IMR-90 (cell line): Measurements from ENCODE around the gene ANTXR1. TPM values are rescaled to one million over a fixed set of nuclear protein-coding genes. Genes with fewer than 3 reads are reported as not detected.

Experiments
- ATAC-seq: fragments of 200-7000 bp; cut with Tn5 transposase; 2 replicates; pipeline ENCODE4 v1.9.1; 2020; ENCODE audit warnings: low read depth, mild to moderate bottlenecking, moderate library complexity
- BruUV-seq: library from RNA; stranded (reverse); fragments of 400-500 nt; replicated peaks from 2 replicates; lab custom pipeline; 2021; lab: Mats Ljungman, UMichigan
- CTCF ChIA-PET: fragments of 300-600 bp; formaldehyde crosslinking; extraction: SDS; loops from one replicate; lab custom pipeline; 2021; ENCODE audit warnings: antibody characterized with exemption; lab: Yijun Ruan, JAX
- POLR2A ChIA-PET: fragments of 300-600 bp; sonication (Branson Sonifier 250); formaldehyde crosslinking; loops from one replicate; lab custom pipeline; 2022; ENCODE audit warnings: antibody characterized with exemption; ENCODE audit not compliant: unreplicated experiment; lab: Charles Lee
- DNase-seq: peaks from one replicate; pipeline ENCODE4 v3.0.0; 2013
- H2AFZ ChIP-seq: replicated peaks from 2 replicates; pipeline ENCODE3; 2013; ENCODE audit warnings: low read length, mild to moderate bottlenecking; ENCODE audit not compliant: poor library complexity
- H2AK5ac ChIP-seq: 2 replicates; pipeline ENCODE4 v1.6.1; 2013; ENCODE audit warnings: low read depth, low read length, inconsistent platforms
- H2AK9ac ChIP-seq: replicated peaks from 2 replicates; pipeline ENCODE3; 2013; ENCODE audit warnings: mild to moderate bottlenecking, low read depth, low read length, moderate library complexity; ENCODE audit not compliant: poor library complexity
- H2BK120ac ChIP-seq: 2 replicates; pipeline ENCODE4 v1.6.1; 2013; ENCODE audit warnings: low read depth, low read length, inconsistent platforms
- H2BK15ac ChIP-seq: 3 replicates; pipeline ENCODE4 v1.6.1; 2013; ENCODE audit warnings: low read depth, low read length, inconsistent platforms
- H2BK20ac ChIP-seq: 2 replicates; pipeline ENCODE4 v1.6.1; 2013; ENCODE audit warnings: low read depth, mild to moderate bottlenecking, inconsistent platforms, low read length, moderate library complexity
- H2BK5ac ChIP-seq: 2 replicates; pipeline ENCODE4 v1.6.1; 2013; ENCODE audit warnings: mild to moderate bottlenecking, low read depth, low read length, inconsistent platforms; ENCODE audit not compliant: poor library complexity, severe bottlenecking
- H3K14ac ChIP-seq: replicated peaks from 2 replicates; pipeline ENCODE4 v1.6.1; 2013; ENCODE audit warnings: low read depth, low read length, inconsistent platforms
- H3K18ac ChIP-seq: 2 replicates; pipeline ENCODE4 v1.6.1; 2013; ENCODE audit warnings: low read depth, low read length, control low read depth
- H3K23ac ChIP-seq: 2 replicates; pipeline ENCODE4 v1.6.1; 2013; ENCODE audit warnings: low read depth, low read length, inconsistent platforms
- H3K27ac ChIP-seq: 2 replicates; pipeline ENCODE4 v1.5.1; 2013; ENCODE audit warnings: mild to moderate bottlenecking, control low read depth, low read length; ENCODE audit not compliant: insufficient read depth
- H3K27me3 ChIP-seq: 2 replicates; pipeline ENCODE4 v1.6.1; 2013; ENCODE audit warnings: low read length; ENCODE audit not compliant: control insufficient read depth, insufficient read depth
- H3K36me3 ChIP-seq: 2 replicates; pipeline ENCODE4 v1.6.1; 2013; ENCODE audit warnings: low read length, mixed read lengths; ENCODE audit not compliant: control insufficient read depth, insufficient read depth
- H3K4ac ChIP-seq: 2 replicates; pipeline ENCODE4 v1.6.1; 2013; ENCODE audit warnings: low read depth, low read length, inconsistent platforms
- H3K4me1 ChIP-seq: 2 replicates; pipeline ENCODE4 v1.6.1; 2013; ENCODE audit warnings: low read length, mixed read lengths; ENCODE audit not compliant: control insufficient read depth, insufficient read depth
- H3K4me2 ChIP-seq: 2 replicates; pipeline ENCODE4 v1.6.1; 2013; ENCODE audit warnings: low read depth, mild to moderate bottlenecking, control low read depth, low read length, moderate library complexity
- H3K4me3 ChIP-seq: 2 replicates; pipeline ENCODE4 v1.5.1; 2013; ENCODE audit warnings: low read depth, mild to moderate bottlenecking, control low read depth, low read length, moderate library complexity; ENCODE audit not compliant: insufficient read depth
- H3K56ac ChIP-seq: 2 replicates; pipeline ENCODE4 v1.6.1; 2013; ENCODE audit warnings: low read length, inconsistent platforms; ENCODE audit not compliant: insufficient read depth; ENCODE audit errors: extremely low read depth
- H3K79me1 ChIP-seq, 2 experiments: 2 replicates each; pipeline ENCODE4 v1.6.1; 2013; ENCODE audit warnings: low read length in 2 of 2, inconsistent platforms in 1 of 2, low read depth in 1 of 2
- H3K9ac ChIP-seq: 2 replicates; pipeline ENCODE4 v1.6.1; 2013; ENCODE audit warnings: low read depth, low read length, control low read depth
- H3K9me1 ChIP-seq: 2 replicates; pipeline ENCODE4 v1.6.1; 2013; ENCODE audit warnings: low read length, inconsistent platforms; ENCODE audit not compliant: insufficient read depth
- H3K9me3 ChIP-seq: 2 replicates; pipeline ENCODE4 v1.6.1; 2013; ENCODE audit warnings: low read length; ENCODE audit not compliant: control insufficient read depth, insufficient read depth
- H4K20me1 ChIP-seq: 2 replicates; pipeline ENCODE4 v1.6.1; 2013; ENCODE audit warnings: low read length, inconsistent platforms; ENCODE audit not compliant: insufficient read depth
- H4K5ac ChIP-seq: 2 replicates; pipeline ENCODE4 v1.6.1; 2013; ENCODE audit warnings: mild to moderate bottlenecking, low read depth, low read length, control low read depth
- H4K8ac ChIP-seq, 2 experiments: 2 replicates each; pipeline ENCODE4 v1.6.1; 2013; ENCODE audit warnings: low read depth in 2 of 2, low read length in 2 of 2, control low read depth in 1 of 2, inconsistent platforms in 1 of 2
- H4K91ac ChIP-seq: 2 replicates; pipeline ENCODE4 v1.6.1; 2013; ENCODE audit warnings: low read depth, low read length, inconsistent platforms; ENCODE audit not compliant: insufficient read depth
- BHLHE40 ChIP-seq: fragments of 150-350 bp; IDR thresholded peaks from 2 replicates; pipeline ENCODE4 v1.6.1; 2016; ENCODE audit warnings: mild to moderate bottlenecking, low read depth, low read length
- CEBPB ChIP-seq: IDR thresholded peaks from 2 replicates; pipeline ENCODE4 v1.6.1; 2012; ENCODE audit warnings: low read depth, low read length, improper control_type of control experiment
- CHD1 ChIP-seq: IDR thresholded peaks from 2 replicates; pipeline ENCODE4 v1.6.1; 2012; ENCODE audit warnings: low read depth, low read length, improper control_type of control experiment
- FOS ChIP-seq: fragments of 150-350 bp; IDR thresholded peaks from 2 replicates; pipeline ENCODE4 v1.6.1; 2016; ENCODE audit warnings: low read depth, low read length
- MAFK ChIP-seq: IDR thresholded peaks from 2 replicates; pipeline ENCODE4 v1.6.1; 2012; ENCODE audit warnings: low read depth, low read length, improper control_type of control experiment
- NFE2L2 ChIP-seq: fragments of 150-350 bp; IDR thresholded peaks from 2 replicates; pipeline ENCODE4 v1.6.1; 2016; ENCODE audit warnings: low read depth, mild to moderate bottlenecking, low read length
- RFX5 ChIP-seq: IDR thresholded peaks from 2 replicates; pipeline ENCODE4 v1.8.0; 2012; ENCODE audit warnings: low read depth, mild to moderate bottlenecking, low read length, moderate library complexity
- whole genome bisulfite sequencing, 2 experiments: methylation state at CpG; one replicate each; pipeline versions ENCODE4 v1.1.5 to v1.1.7; 2013; ENCODE audit warnings: missing lambda C conversion rate in 2 of 2; ENCODE audit not compliant: insufficient read length in 1 of 2; ENCODE audit errors: extremely low coverage in 2 of 2; 5-methylcytosine and 5-hydroxymethylcytosine counted together
- dilution Hi-C: fragments of 300-500 bp; cut with HindIII; formaldehyde crosslinking; loops from one replicate; pipeline ENCODE4 v1.14.3; 2018; ENCODE audit warnings: low sequenced_read_pairs; ENCODE audit not compliant: unreplicated experiment
- in situ Hi-C: fragments of 300-500 bp; cut with MboI; formaldehyde crosslinking; loops from 3 replicates; pipeline ENCODE4 v1.14.3; 2019; ENCODE audit warnings: low sequenced_read_pairs, inconsistent platforms, mixed read lengths
- intact Hi-C: fragments of 100-400 bp; cut with micrococcal nuclease; formaldehyde crosslinking; loops from 2 replicates; pipeline ENCODE4 v1.10.0; 2022
- polyA plus RNA-seq, 3 experiments: library from polyadenylated mRNA; depleted of rRNA; stranded (reverse); fragments of >200 nt; gene quantifications; 2 replicates each; pipeline ENCODE4 v1.2.3, GENCODE V29; 2012; ENCODE audit warnings: low replicate concordance in 1 of 3
- total RNA-seq: library from RNA; depleted of rRNA; stranded (reverse); fragments of >200 nt; gene quantifications from 2 replicates; pipeline ENCODE4 v1.2.3, GENCODE V29; 2012
- TF ChIP-seq, protein P1 (sequence below): conservative IDR thresholded peaks from 2 replicates; pipeline ENCODE4 v1.5.1; 2012; ENCODE audit warnings: mild to moderate bottlenecking, low read depth, low read length, improper control_type of control experiment

ANTXR1 gene
- total and polyA plus RNA-seq, 2 of the 4 experiments (the other 2 are of a cell fraction): 27.2 to 36.9 TPM

DNA sequence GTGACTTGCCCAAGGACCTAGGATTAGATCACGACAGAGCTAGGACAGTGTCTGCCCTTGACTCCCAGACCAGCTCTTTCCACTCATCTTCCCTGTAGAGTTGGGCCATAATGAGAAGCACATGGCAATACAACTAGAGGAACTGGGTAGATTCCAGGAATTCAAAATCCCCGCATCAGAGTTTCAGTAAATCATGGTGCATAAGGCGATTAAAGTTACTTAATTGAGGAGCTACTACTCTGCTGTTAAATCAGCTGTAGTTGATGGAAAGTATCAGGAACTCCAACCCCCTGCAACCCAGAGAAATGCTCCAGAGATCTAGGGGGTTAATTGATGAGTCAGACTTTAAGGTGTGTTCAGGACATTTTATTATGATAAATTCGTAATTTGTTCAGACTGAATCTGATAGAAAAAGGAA lies 5.7 kb downstream of the ANTXR1 start:
- H2BK120ac ChIP-seq: no peak overlapping the region
- H3K56ac ChIP-seq: no peak overlapping the region
- no peak overlapping the region for H4K5ac ChIP-seq
- no peak overlapping the region for H3K18ac ChIP-seq
- WGBS, 2 experiments: no CpG with 5 or more reads among the region's 4 CpGs
- H3K4ac ChIP-seq: no peak overlapping the region
- peaks cover 73% of the 10 kb centered on the region for H4K20me1 ChIP-seq
- no peak overlapping the region for H2BK20ac ChIP-seq
- CTCF ChIA-PET: no interaction called here
- no peak overlapping the region for H2AFZ ChIP-seq
- DNase-seq (no peak), ATAC-seq (no peak)
- in situ Hi-C loops: loop anchor here (10.0 kb wide), 1 partner anchor 156 kb away; no protein-coding TSS in a partner anchor
- dilution Hi-C loops: loop anchor here (25.0 kb wide), 1 partner anchor 294 kb away; no protein-coding TSS in a partner anchor
- H2BK5ac ChIP-seq: no peak overlapping the region
- TF ChIP-seq CEBPB: no peak
- no peak for TF ChIP-seq CHD1
- 0 out of 2 replicates have a peak, but pooled peaks have one; percentile 15 for TF ChIP-seq MAFK
- TF ChIP-seq BHLHE40: no peak
- TF ChIP-seq, protein P1, sequence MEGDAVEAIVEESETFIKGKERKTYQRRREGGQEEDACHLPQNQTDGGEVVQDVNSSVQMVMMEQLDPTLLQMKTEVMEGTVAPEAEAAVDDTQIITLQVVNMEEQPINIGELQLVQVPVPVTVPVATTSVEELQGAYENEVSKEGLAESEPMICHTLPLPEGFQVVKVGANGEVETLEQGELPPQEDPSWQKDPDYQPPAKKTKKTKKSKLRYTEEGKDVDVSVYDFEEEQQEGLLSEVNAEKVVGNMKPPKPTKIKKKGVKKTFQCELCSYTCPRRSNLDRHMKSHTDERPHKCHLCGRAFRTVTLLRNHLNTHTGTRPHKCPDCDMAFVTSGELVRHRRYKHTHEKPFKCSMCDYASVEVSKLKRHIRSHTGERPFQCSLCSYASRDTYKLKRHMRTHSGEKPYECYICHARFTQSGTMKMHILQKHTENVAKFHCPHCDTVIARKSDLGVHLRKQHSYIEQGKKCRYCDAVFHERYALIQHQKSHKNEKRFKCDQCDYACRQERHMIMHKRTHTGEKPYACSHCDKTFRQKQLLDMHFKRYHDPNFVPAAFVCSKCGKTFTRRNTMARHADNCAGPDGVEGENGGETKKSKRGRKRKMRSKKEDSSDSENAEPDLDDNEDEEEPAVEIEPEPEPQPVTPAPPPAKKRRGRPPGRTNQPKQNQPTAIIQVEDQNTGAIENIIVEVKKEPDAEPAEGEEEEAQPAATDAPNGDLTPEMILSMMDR: no peak
- no peak for TF ChIP-seq RFX5
- no peak for TF ChIP-seq FOS
- TF ChIP-seq NFE2L2: no peak
- H3K9me1 ChIP-seq: peaks cover 36% of the 10 kb centered on the region
- H2BK15ac ChIP-seq: no peak overlapping the region
- H3K79me1 ChIP-seq: peaks cover 42 to 76% of the 10 kb centered on the region in 2 experiments
- no peak overlapping the region for H4K8ac ChIP-seq
- intact Hi-C loops: loop anchor here (10.0 kb wide), 1 partner anchor 554 kb away; the partner anchor contains the start of genes APLF and FBXO48
- peak overlapping the region; percentile 12; the same call in 1 of the 2 replicates for H3K4me2 ChIP-seq
- H3K9ac ChIP-seq: no peak overlapping the region
- no peak overlapping the region for H3K23ac ChIP-seq
- H3K27me3 ChIP-seq: no peaks in the 10 kb centered on the region
- no peak overlapping the region for H4K91ac ChIP-seq
- POLR2A ChIA-PET: interaction anchor here (0.6 kb wide), 1 partner anchor 199 kb away, joined by 3 read pairs; no protein-coding TSS in a partner anchor
- H3K14ac ChIP-seq: no peak overlapping the region
- H2AK9ac ChIP-seq: no peak overlapping the region
- H3K27ac ChIP-seq: no peak overlapping the region
- H3K4me3 ChIP-seq: no peak overlapping the region
- BruUV-seq: no TSS peak
- H3K4me1 ChIP-seq: peaks cover 11% of the 10 kb centered on the region
- H3K36me3 ChIP-seq: peaks cover 14% of the 10 kb centered on the region
- no peak overlapping the region for H2AK5ac ChIP-seq
- H3K9me3 ChIP-seq: no peaks in the 10 kb centered on the region
